Left lung (tissue), 10 donors: ENCODE data around the gene KIAA0513. TPM values are rescaled to one million over a fixed set of nuclear protein-coding genes. Genes with fewer than 3 reads are reported as not detected.

Experiments
- ATAC-seq: fragments of 200-7000 bp; cut with Tn5 transposase; one replicate; pipeline ENCODE4 v1.9.1; 2020; ENCODE audit warnings: moderate library complexity
- DNase-seq, 4 donors: peaks; one replicate each; pipeline ENCODE4 v3.0.0-alpha.2; 2013 to 2020
- H3K27ac ChIP-seq, 2 donors: fragments of 200-600 bp; sonication (generic) in 1 of 2; one replicate each; pipeline versions ENCODE4 v1.5.0 to v1.8.0; 2020 to 2021
- H3K27me3 ChIP-seq, 2 donors: fragments of 200-600 bp; sonication (generic) in 1 of 2; one replicate each; pipeline versions ENCODE4 v1.5.0 to v1.8.0; 2020 to 2021
- H3K36me3 ChIP-seq, 2 donors: fragments of 200-600 bp; sonication (generic) in 1 of 2; one replicate each; pipeline versions ENCODE4 v1.5.0 to v1.8.0; 2020 to 2021
- H3K4me1 ChIP-seq, 2 donors: fragments of 200-600 bp; one replicate each; pipeline ENCODE4 v1.8.0; 2021
- H3K4me3 ChIP-seq, 2 donors: fragments of 200-600 bp; sonication (generic) in 1 of 2; one replicate each; pipeline versions ENCODE4 v1.5.0 to v1.8.0; 2020 to 2021; ENCODE audit warnings: mild to moderate bottlenecking in 1 of 2
- H3K9me3 ChIP-seq, 2 donors: fragments of 200-600 bp; sonication (generic) in 1 of 2; one replicate each; pipeline versions ENCODE4 v1.5.0 to v1.8.0; 2020 to 2021
- intact Hi-C, 2 donors: fragments of 100-400 bp; cut with DNase I; formaldehyde crosslinking; loops; one replicate each; pipeline versions ENCODE4 v1.11.2 to v1.14.2; 2022
- polyA plus RNA-seq, 6 donors: library from polyadenylated mRNA; unstranded; fragments of 120-200 nt; gene quantifications; one replicate each; pipeline ENCODE4 v1.2.1, GENCODE V29; 2013; ENCODE audit not compliant: insufficient read length in 6 of 6
- total RNA-seq, 2 donors: library from RNA; stranded (reverse); fragmentation: NEBNext Ultra II Directional; extraction: Animal tissue kit (Norgen Biotek cat#: 25700); gene quantifications; one replicate each; pipeline ENCODE4 v1.2.1, GENCODE V29; 2021
- TF ChIP-seq, protein P1 (sequence below), 2 donors: fragments of 200-600 bp; sonication (generic) in 1 of 2; IDR thresholded peaks; one replicate each; pipeline versions ENCODE4 v1.5.0 to v1.8.0; 2021; ENCODE audit warnings: antibody characterized with exemption in 2 of 2
- donor health status: DM: no; HTN: yes; CAD: no.
- donor health status: DM: no; HTN: no; CAD: no.

The KIAA0513 gene
- total and polyA plus RNA-seq, 8 donors: 4.4 to 31.7 (median 7.6) TPM

- DNase-seq (peak in 1 of 4 donors; percentile 61), ATAC-seq (peak; percentile 42)
- H3K4me3 ChIP-seq: no peak overlapping the region
- H3K9me3 ChIP-seq: no peaks in the 10 kb centered on the region
- peaks cover 16 to 25% of the 10 kb centered on the region in 2 donors for H3K4me1 ChIP-seq
- no peaks in the 10 kb centered on the region for H3K27me3 ChIP-seq
- H3K27ac ChIP-seq: peak overlapping the region in 1 of 2 donors; percentile 62
- intact Hi-C loops: no loop called here
- TF ChIP-seq, protein P1, sequence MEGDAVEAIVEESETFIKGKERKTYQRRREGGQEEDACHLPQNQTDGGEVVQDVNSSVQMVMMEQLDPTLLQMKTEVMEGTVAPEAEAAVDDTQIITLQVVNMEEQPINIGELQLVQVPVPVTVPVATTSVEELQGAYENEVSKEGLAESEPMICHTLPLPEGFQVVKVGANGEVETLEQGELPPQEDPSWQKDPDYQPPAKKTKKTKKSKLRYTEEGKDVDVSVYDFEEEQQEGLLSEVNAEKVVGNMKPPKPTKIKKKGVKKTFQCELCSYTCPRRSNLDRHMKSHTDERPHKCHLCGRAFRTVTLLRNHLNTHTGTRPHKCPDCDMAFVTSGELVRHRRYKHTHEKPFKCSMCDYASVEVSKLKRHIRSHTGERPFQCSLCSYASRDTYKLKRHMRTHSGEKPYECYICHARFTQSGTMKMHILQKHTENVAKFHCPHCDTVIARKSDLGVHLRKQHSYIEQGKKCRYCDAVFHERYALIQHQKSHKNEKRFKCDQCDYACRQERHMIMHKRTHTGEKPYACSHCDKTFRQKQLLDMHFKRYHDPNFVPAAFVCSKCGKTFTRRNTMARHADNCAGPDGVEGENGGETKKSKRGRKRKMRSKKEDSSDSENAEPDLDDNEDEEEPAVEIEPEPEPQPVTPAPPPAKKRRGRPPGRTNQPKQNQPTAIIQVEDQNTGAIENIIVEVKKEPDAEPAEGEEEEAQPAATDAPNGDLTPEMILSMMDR (IDR thresholded peaks at IDR 0.05): no peak
- H3K36me3 ChIP-seq: no peaks in the 10 kb centered on the region
These were observed 99.2 kb downstream of the KIAA0513 start for GRCh38 chr16:85126705-85127378.

GRCh38 chr16:85127379-85127723, 99.8 kb downstream of the KIAA0513 start:
- peaks cover 16 to 25% of the 10 kb centered on the region in 2 donors for H3K4me1 ChIP-seq
- intact Hi-C loops: no loop called here
- DNase-seq: no peak
- ATAC-seq: no peak
- no peaks in the 10 kb centered on the region for H3K9me3 ChIP-seq
- H3K27me3 ChIP-seq: no peaks in the 10 kb centered on the region
- H3K36me3 ChIP-seq: no peaks in the 10 kb centered on the region
- H3K4me3 ChIP-seq: no peak overlapping the region
- H3K27ac ChIP-seq: no peak overlapping the region
- TF ChIP-seq, protein P1 (IDR thresholded peaks at IDR 0.05): no peak

DNA sequence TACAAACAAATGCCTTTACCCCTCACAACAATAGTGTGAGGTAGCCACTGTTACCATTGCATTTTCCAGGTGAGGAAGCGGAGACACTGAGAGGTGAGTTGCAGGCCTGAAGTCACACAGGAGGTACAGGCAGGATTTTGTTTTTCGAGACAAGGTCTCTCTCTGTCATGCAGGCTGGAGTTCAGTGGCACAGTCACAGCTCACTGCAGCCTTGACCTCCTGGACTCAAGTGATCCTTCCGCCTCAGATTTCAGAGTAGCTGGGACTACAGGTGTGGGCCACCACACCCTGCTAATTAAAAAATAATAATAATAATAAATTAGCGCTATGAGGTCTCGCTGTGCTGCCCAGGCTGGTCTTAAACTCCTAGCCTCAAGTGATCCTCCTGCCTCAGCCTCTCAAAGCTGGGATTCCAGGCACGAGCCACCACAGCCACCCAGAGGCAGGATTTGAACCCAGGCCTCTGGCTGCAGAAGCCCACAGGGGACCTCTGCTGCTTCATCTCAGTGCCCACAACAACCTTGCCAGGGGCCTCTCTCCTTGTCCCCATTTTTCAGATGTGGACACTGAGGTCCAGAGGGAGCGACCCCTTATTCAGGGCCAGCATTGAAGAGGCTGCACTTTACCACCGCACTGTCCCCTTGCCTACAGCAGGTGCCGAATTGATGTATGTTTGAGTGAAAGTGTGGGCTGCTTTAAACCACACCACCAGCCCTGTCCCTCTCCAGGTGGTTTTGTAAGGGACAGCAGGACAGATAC, 100.7 kb downstream of the KIAA0513 start:
- ATAC-seq (no peak), DNase-seq (no peak)
- H3K4me1 ChIP-seq: peaks cover 16 to 25% of the 10 kb centered on the region in 2 donors
- TF ChIP-seq, protein P1 (IDR thresholded peaks at IDR 0.05): no peak
- no peak overlapping the region for H3K4me3 ChIP-seq
- H3K9me3 ChIP-seq: no peaks in the 10 kb centered on the region
- no peaks in the 10 kb centered on the region for H3K27me3 ChIP-seq
- intact Hi-C loops: no loop called here
- no peaks in the 10 kb centered on the region for H3K36me3 ChIP-seq
- no peak overlapping the region for H3K27ac ChIP-seq

DNA sequence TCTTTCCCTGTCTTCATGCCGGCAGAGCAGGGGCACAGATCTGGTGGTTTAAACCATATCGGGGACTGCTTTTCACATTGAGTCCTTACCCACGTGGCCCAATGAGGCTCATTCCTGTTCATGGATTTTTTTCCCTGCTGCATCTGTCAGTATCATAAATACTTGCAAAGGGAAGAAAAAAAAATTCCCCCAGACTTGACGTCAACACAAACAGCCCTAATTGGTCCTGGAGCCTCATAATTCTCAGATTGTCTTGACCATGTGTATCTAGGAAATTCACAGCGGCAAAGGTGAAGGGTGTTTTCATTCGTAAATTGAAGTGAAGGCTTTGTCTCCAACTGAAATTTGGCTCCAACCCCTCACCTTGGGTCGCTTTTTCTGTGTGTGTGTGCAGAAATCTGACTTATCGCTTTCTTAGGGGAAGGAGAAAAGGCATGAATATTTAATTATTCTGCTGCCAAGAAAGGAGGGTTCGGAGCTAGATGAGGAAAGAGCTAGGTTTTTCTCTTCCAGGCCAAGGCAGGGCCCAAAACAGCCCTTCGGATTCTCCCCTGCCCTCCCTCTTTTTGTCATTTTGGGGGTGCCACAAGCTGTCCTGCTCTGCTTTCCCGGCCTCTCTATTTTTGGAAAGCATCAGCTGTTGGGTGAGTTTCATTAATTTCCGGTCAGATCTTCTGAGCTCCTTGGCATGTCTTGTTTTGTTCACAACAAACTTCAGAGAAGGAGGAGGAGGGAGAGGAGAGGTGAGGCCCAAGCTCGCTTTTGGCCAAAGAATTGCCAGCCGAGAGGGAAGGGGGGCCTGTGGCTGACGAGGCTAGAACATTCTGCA, 102.5 kb downstream of the KIAA0513 start:
- H3K27ac ChIP-seq: peak overlapping the region; percentile 45 to 68
- H3K27me3 ChIP-seq: no peaks in the 10 kb centered on the region
- H3K4me3 ChIP-seq: no peak overlapping the region
- DNase-seq (peak in 1 of 4 donors; percentile 46), ATAC-seq (peak; percentile 5)
- intact Hi-C loops: no loop called here
- TF ChIP-seq, protein P1 (IDR thresholded peaks at IDR 0.05): no peak
- H3K4me1 ChIP-seq: peaks cover 18 to 26% of the 10 kb centered on the region in 2 donors
- no peaks in the 10 kb centered on the region for H3K36me3 ChIP-seq
- no peaks in the 10 kb centered on the region for H3K9me3 ChIP-seq

DNA sequence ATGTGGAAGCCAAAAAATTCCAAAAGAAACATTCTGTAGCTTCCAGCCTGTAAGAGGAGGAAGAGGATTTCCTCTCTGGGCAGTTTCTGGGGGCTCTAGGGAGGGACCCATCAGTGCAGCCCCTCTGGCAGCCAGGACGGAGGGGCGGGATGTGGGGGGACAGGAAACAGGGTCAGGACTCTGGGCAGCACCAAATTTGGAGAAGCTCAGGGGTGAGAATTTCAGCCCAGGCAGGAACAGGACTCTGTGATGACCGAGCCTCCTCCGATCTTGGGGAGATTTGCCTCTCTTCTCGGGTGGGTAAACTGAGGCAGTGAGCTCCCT, 103.1 kb downstream of the KIAA0513 start:
- ATAC-seq (no peak), DNase-seq (no peak)
- H3K27ac ChIP-seq: peak overlapping the region; percentile 45 to 68
- peaks cover 19 to 32% of the 10 kb centered on the region in 2 donors for H3K4me1 ChIP-seq
- H3K27me3 ChIP-seq: no peaks in the 10 kb centered on the region
- TF ChIP-seq, protein P1 (IDR thresholded peaks at IDR 0.05): no peak
- H3K9me3 ChIP-seq: no peaks in the 10 kb centered on the region
- H3K36me3 ChIP-seq: no peaks in the 10 kb centered on the region
- intact Hi-C loops: no loop called here
- H3K4me3 ChIP-seq: no peak overlapping the region
